H1 (cell line): ENCODE data around the gene CPNE4. TPM values are rescaled to one million over a fixed set of nuclear protein-coding genes. Genes with fewer than 3 reads are reported as not detected.

ENCODE experiments used
- CTCF ChIA-PET: fragments of 300-600 bp; sonication (Branson Sonifier 250); formaldehyde crosslinking; loops from one replicate; lab custom pipeline; 2021; ENCODE audit not compliant: partially characterized antibody; lab: Charles Lee
- POLR2A ChIA-PET: fragments of 300-600 bp; sonication (Branson Sonifier 250); formaldehyde crosslinking; loops from one replicate; lab custom pipeline; 2021; ENCODE audit warnings: inconsistent platforms; ENCODE audit not compliant: partially characterized antibody; lab: Charles Lee
- DNase-seq, 2 experiments: peaks; one replicate each; pipeline versions ENCODE4 v3.0.0 to v3.0.0-alpha.2; 2010 to 2022; ENCODE audit warnings: low spot score in 2 of 2, low read depth in 1 of 2, mixed read lengths in 1 of 2
- FAIRE-seq: peaks from 2 replicates; lab custom pipeline; 2011; peaks lifted over from hg19 to GRCh38; lab: Jason Lieb, UNC
- H2AFZ ChIP-seq: 2 replicates; pipeline ENCODE4 v1.8.1; 2012; ENCODE audit warnings: low read length, inconsistent platforms
- H2AK5ac ChIP-seq: 2 replicates; pipeline ENCODE4 v1.6.1; 2013; ENCODE audit warnings: low read depth, low read length
- H2BK120ac ChIP-seq: replicated peaks from 2 replicates; pipeline ENCODE3; 2013; ENCODE audit warnings: low read depth, low read length, inconsistent platforms
- H2BK12ac ChIP-seq: 2 replicates; pipeline ENCODE4 v1.6.1; 2013; ENCODE audit warnings: low read depth, low read length
- H2BK15ac ChIP-seq: 2 replicates; pipeline ENCODE4 v1.6.1; 2013; ENCODE audit warnings: low read length
- H2BK20ac ChIP-seq: 2 replicates; pipeline ENCODE4 v1.6.1; 2013; ENCODE audit warnings: low read length
- H2BK5ac ChIP-seq: 2 replicates; pipeline ENCODE4 v1.6.1; 2013; ENCODE audit warnings: low read depth, low read length
- H3K14ac ChIP-seq: 2 replicates; pipeline ENCODE4 v1.6.1; 2013; ENCODE audit warnings: inconsistent platforms; ENCODE audit not compliant: insufficient read length
- H3K18ac ChIP-seq: 2 replicates; pipeline ENCODE4 v1.6.1; 2013; ENCODE audit warnings: low read length; ENCODE audit errors: extremely low read depth
- H3K23ac ChIP-seq: 2 replicates; pipeline ENCODE4 v1.6.1; 2013; ENCODE audit warnings: inconsistent platforms; ENCODE audit not compliant: insufficient read length
- H3K23me2 ChIP-seq: 2 replicates; pipeline ENCODE4 v1.6.1; 2013; ENCODE audit warnings: low read depth, low read length
- H3K27ac ChIP-seq: 2 replicates; pipeline ENCODE4 v1.6.1; 2011; ENCODE audit warnings: low read depth, low read length, inconsistent platforms
- H3K27me3 ChIP-seq, 4 experiments: replicated peaks in 1 of 4; 1 replicate in 1 of 4; 2 replicates in 3 of 4; pipeline versions ENCODE4 v1.6.1 to v1.8.1; 2011 to 2013; ENCODE audit warnings: low read length in 3 of 4, mild to moderate bottlenecking in 3 of 4, inconsistent platforms in 2 of 4, mixed read lengths in 2 of 4, moderate library complexity in 1 of 4; ENCODE audit not compliant: control insufficient read depth in 3 of 4, insufficient read depth in 3 of 4; ENCODE audit errors: extremely low read depth in 1 of 4
- H3K36me3 ChIP-seq, 4 experiments: 2 replicates each; pipeline versions ENCODE4 v1.6.1 to v1.8.1; 2011 to 2013; ENCODE audit warnings: mild to moderate bottlenecking in 4 of 4, low read length in 3 of 4, moderate library complexity in 2 of 4, control low read depth in 1 of 4, inconsistent platforms in 1 of 4; ENCODE audit not compliant: insufficient read depth in 4 of 4, control insufficient read depth in 2 of 4
- H3K4ac ChIP-seq: replicated peaks from 2 replicates; pipeline ENCODE3; 2013; ENCODE audit warnings: low read length, low read depth, mixed read lengths, inconsistent platforms; ENCODE audit not compliant: insufficient read length
- H3K4me1 ChIP-seq, 4 experiments: replicated peaks in 1 of 4; 1 replicate in 1 of 4; 2 replicates in 3 of 4; pipeline versions ENCODE4 v1.6.1 to v1.8.1; 2011 to 2013; ENCODE audit warnings: low read length in 3 of 4, inconsistent platforms in 2 of 4, mixed read lengths in 1 of 4; ENCODE audit not compliant: insufficient read depth in 4 of 4, control insufficient read depth in 3 of 4
- H3K4me2 ChIP-seq, 2 experiments: 2 replicates each; pipeline versions ENCODE4 v1.6.1 to v1.8.1; 2011 to 2013; ENCODE audit warnings: low read depth in 2 of 2, low read length in 2 of 2, control low read depth in 1 of 2, inconsistent platforms in 1 of 2, mild to moderate bottlenecking in 1 of 2; ENCODE audit not compliant: insufficient read depth in 1 of 2
- H3K4me3 ChIP-seq, 4 experiments: fragments of 200-600, 300-600 bp in 1 of 4; sonication (generic), shearing (Covaris generic), sonication (Bioruptor Twin) in 1 of 4; 2 replicates each; pipeline versions ENCODE4 v1.5.1 to v1.8.1; 2011 to 2016; ENCODE audit warnings: low read length in 4 of 4, low read depth in 3 of 4, control low read depth in 2 of 4, inconsistent platforms in 2 of 4, mild to moderate bottlenecking in 2 of 4, mixed read lengths in 1 of 4, moderate library complexity in 1 of 4; ENCODE audit not compliant: insufficient read depth in 2 of 4; ENCODE audit errors: extremely low read depth in 1 of 4
- H3K56ac ChIP-seq: replicated peaks from 2 replicates; pipeline ENCODE3; 2013; ENCODE audit warnings: low read depth, mild to moderate bottlenecking, mixed read lengths, low read length, inconsistent platforms; ENCODE audit not compliant: insufficient read length
- H3K79me1 ChIP-seq: 2 replicates; pipeline ENCODE4 v1.6.1; 2013; ENCODE audit warnings: low read depth, low read length, control low read depth
- H3K79me2 ChIP-seq, 2 experiments: 2 replicates each; pipeline versions ENCODE4 v1.6.1 to v1.8.1; 2012 to 2013; ENCODE audit warnings: low read length in 2 of 2, mild to moderate bottlenecking in 2 of 2, inconsistent platforms in 1 of 2; ENCODE audit not compliant: insufficient read depth in 2 of 2, control insufficient read depth in 1 of 2
- H3K9ac ChIP-seq, 4 experiments: replicated peaks in 1 of 4; 1 replicate in 1 of 4; 2 replicates in 3 of 4; pipeline versions ENCODE4 v1.6.1 to v1.8.1; 2011 to 2013; ENCODE audit warnings: low read depth in 3 of 4, low read length in 3 of 4, control low read depth in 2 of 4, mild to moderate bottlenecking in 2 of 4, moderate library complexity in 2 of 4, inconsistent platforms in 1 of 4; ENCODE audit errors: extremely low read depth in 1 of 4
- H3K9me3 ChIP-seq, 2 experiments: 2 replicates each; pipeline versions ENCODE4 v1.6.1 to v1.8.1; 2012 to 2013; ENCODE audit warnings: mild to moderate bottlenecking in 2 of 2, moderate library complexity in 2 of 2, control low read depth in 1 of 2, inconsistent platforms in 1 of 2, low read depth in 1 of 2, low read length in 1 of 2, mixed read lengths in 1 of 2; ENCODE audit not compliant: insufficient read depth in 2 of 2
- H4K20me1 ChIP-seq, 2 experiments: replicated peaks in 1 of 2; 2 replicates each; pipeline versions ENCODE3 to v1.8.1; 2011 to 2013; ENCODE audit warnings: inconsistent platforms in 2 of 2, low read length in 2 of 2, mild to moderate bottlenecking in 1 of 2; ENCODE audit not compliant: insufficient read depth in 2 of 2, control insufficient read depth in 1 of 2
- H4K5ac ChIP-seq: 2 replicates; pipeline ENCODE4 v1.6.1; 2013; ENCODE audit warnings: low read length, low read depth, mixed read lengths, inconsistent platforms; ENCODE audit not compliant: insufficient read length
- H4K8ac ChIP-seq: 2 replicates; pipeline ENCODE4 v1.8.0; 2013; ENCODE audit warnings: mild to moderate bottlenecking, moderate library complexity, low read length, inconsistent platforms; ENCODE audit not compliant: insufficient read depth; ENCODE audit errors: extremely low read depth
- H4K91ac ChIP-seq: replicated peaks from 2 replicates; pipeline ENCODE3; 2013; ENCODE audit warnings: low read length, mixed read lengths, inconsistent platforms; ENCODE audit not compliant: insufficient read length
- ASH2L ChIP-seq: fragments of 200-600, 300-600 bp; sonication (generic); IDR thresholded peaks from one replicate; pipeline ENCODE4 v1.7.1; 2017; ENCODE audit warnings: low read length
- EZH2 ChIP-seq: fragments of 200-600 bp; sonication (generic); IDR thresholded peaks from 2 replicates; pipeline ENCODE4 v1.7.1; 2012; ENCODE audit warnings: low read depth, mild to moderate bottlenecking, moderate library complexity, low read length, inconsistent platforms; ENCODE audit not compliant: severe bottlenecking
- JUND ChIP-seq: IDR thresholded peaks from 2 replicates; pipeline ENCODE4 v1.6.1; 2011; ENCODE audit warnings: mild to moderate bottlenecking, improper control_type of control experiment, low read length
- KDM1A ChIP-seq: fragments of 200-600, 300-600 bp; sonication (generic); IDR thresholded peaks from 2 replicates; pipeline ENCODE4 v1.7.1; 2016; ENCODE audit warnings: mild to moderate bottlenecking, low read length, borderline replicate concordance
- MAFK ChIP-seq: IDR thresholded peaks from 2 replicates; pipeline ENCODE4 v1.6.1; 2012; ENCODE audit warnings: low read depth, mild to moderate bottlenecking, improper control_type of control experiment, low read length
- RNF2 ChIP-seq: fragments of 200-900, 300-1000 bp; sonication (generic); IDR thresholded peaks from 2 replicates; pipeline ENCODE4 v1.7.1; 2016; ENCODE audit warnings: borderline replicate concordance, low read depth, mild to moderate bottlenecking, antibody characterized with exemption, low read length; ENCODE audit not compliant: poor library complexity, severe bottlenecking; ENCODE audit errors: missing control alignments
- TCF12 ChIP-seq: IDR thresholded peaks from 2 replicates; pipeline ENCODE4 v1.6.1; 2011; ENCODE audit warnings: low read depth, mild to moderate bottlenecking, low read length
- WGBS, 2 experiments: shearing (Covaris generic) in 1 of 2; methylation state at CpG; one replicate each; pipeline versions ENCODE4 v1.1.6 to v1.1.7; 2013 to 2015; ENCODE audit warnings: low lambda C conversion rate in 2 of 2, mixed read lengths in 2 of 2, inconsistent platforms in 1 of 2, low coverage in 1 of 2, missing lambda C conversion rate in 1 of 2; ENCODE audit not compliant: insufficient replicate concordance in 2 of 2, insufficient coverage in 1 of 2, insufficient read length in 1 of 2; ENCODE audit errors: extremely low coverage in 1 of 2, missing lambda C conversion rate in 1 of 2; 5-methylcytosine and 5-hydroxymethylcytosine counted together
- polyA plus RNA-seq, 7 experiments: library from polyadenylated mRNA; depleted of rRNA in 3 of 7; stranded (reverse) in 5 of 7; unstranded in 2 of 7; fragments of >200 nt in 5 of 7; fragments of 200-250 nt in 2 of 7; gene quantifications; 1 replicate in 5 of 7; 2 replicates in 1 of 7; 4 replicates in 1 of 7; pipeline versions ENCODE4 v1.2.1 to v1.2.3, GENCODE V29; 2011 to 2013; ENCODE audit warnings: missing spikeins in 2 of 7, mixed read lengths in 2 of 7
- total RNA-seq: library from RNA; stranded (reverse); fragmentation: NEBNext Ultra II Directional; extraction: Animal tissue kit (Norgen Biotek cat#: 25700); gene quantifications from 2 replicates; pipeline ENCODE4 v1.2.1, GENCODE V29; 2021
- TF ChIP-seq, protein P1 (sequence below): IDR thresholded peaks from 2 replicates; pipeline ENCODE4 v1.6.1; 2011; ENCODE audit warnings: low read length, improper control_type of control experiment
- TF ChIP-seq, protein P2 (sequence below), 3 experiments: IDR thresholded peaks; 1 replicate in 2 of 3; 2 replicates in 1 of 3; pipeline versions ENCODE4 v1.5.1 to v1.6.1; 2011; ENCODE audit warnings: low read length in 3 of 3, mild to moderate bottlenecking in 3 of 3, inconsistent platforms in 2 of 3, low read depth in 1 of 3, moderate library complexity in 1 of 3; ENCODE audit not compliant: insufficient read depth in 1 of 3; ENCODE audit errors: control extremely low read depth in 1 of 3

Gene CPNE4
- total and polyA plus RNA-seq, 2 of the 8 experiments (the other 6 are each of a cell fraction or from before 2014, with no cell fraction given), result 0.82 to 3.8 TPM

DNA sequence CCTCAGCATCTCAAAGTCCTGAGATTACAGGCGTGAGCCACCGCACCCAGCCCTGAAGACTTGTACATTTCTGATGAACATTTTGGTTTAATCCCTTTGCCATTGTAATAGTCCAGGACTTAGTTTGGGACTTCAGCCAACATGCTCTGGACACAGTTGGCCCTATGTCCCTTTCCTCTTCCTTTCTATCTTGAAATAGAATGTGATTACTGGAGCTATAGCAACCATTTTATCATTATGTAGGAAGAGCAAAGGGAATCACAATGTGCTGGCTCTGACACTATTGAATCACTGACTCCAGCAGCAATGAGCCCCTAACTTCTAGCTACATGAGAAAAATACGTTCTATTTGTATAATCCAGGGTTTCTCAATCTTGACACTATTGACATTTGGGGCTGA is 497.3 kb downstream of the CPNE4 start:
- Histone ChIP-seq H3K4me1 (peaks cover 0 to 5% (median 3%) of the 10 kb centered on the region in 4 experiments; a peak in 3 of 7 replicates), H4K5ac (no peak overlapping the region), H3K4me2 (no peak overlapping the region), H2BK12ac (no peak overlapping the region), H2BK5ac (no peak overlapping the region), H3K9me3 (no peaks in the 10 kb centered on the region), H3K23ac (no peak overlapping the region), H4K8ac (no peak overlapping the region), H2AK5ac (no peak overlapping the region), H2BK15ac (no peak overlapping the region), H3K27me3 (no peaks in the 10 kb centered on the region), H3K27ac (no peak overlapping the region), H3K23me2 (0 out of 2 replicates have a peak, but pooled peaks cover 3% of the 10 kb centered on the region), H3K4me3 (no peak overlapping the region), H3K4ac (no peak overlapping the region), H2AFZ (no peak overlapping the region), H3K18ac (no peak overlapping the region), H3K9ac (no peak overlapping the region), H2BK20ac (no peak overlapping the region), H3K36me3 (no peaks in the 10 kb centered on the region), H3K79me1 (no peaks in the 10 kb centered on the region), H4K91ac (no peak overlapping the region), H3K79me2 (no peaks in the 10 kb centered on the region), H3K14ac (no peak overlapping the region), H4K20me1 (no peaks in the 10 kb centered on the region), H2BK120ac (no peak overlapping the region), H3K56ac (no peak overlapping the region)
- WGBS, 2 experiments, result 94% methylated on average over 3 of the region's 3 CpGs; no CpG with 5 or more reads in 1 of the 2 experiments
- FAIRE-seq (no peak), DNase-seq (no peak)
- ChIA-PET CTCF (interaction anchor here (4.6 kb wide), 1 partner anchor 12 kb away, joined by 39 read pairs; no protein-coding TSS in a partner anchor), POLR2A (no interaction called here)
- TF ChIP-seq TCF12 (no peak), MAFK (no peak), JUND (no peak), ASH2L (no peak), RNF2 (no peak), EZH2 (no peak), KDM1A (no peak)
- TF ChIP-seq, protein P1, sequence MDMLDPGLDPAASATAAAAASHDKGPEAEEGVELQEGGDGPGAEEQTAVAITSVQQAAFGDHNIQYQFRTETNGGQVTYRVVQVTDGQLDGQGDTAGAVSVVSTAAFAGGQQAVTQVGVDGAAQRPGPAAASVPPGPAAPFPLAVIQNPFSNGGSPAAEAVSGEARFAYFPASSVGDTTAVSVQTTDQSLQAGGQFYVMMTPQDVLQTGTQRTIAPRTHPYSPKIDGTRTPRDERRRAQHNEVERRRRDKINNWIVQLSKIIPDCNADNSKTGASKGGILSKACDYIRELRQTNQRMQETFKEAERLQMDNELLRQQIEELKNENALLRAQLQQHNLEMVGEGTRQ, result no peak
- TF ChIP-seq, protein P2, sequence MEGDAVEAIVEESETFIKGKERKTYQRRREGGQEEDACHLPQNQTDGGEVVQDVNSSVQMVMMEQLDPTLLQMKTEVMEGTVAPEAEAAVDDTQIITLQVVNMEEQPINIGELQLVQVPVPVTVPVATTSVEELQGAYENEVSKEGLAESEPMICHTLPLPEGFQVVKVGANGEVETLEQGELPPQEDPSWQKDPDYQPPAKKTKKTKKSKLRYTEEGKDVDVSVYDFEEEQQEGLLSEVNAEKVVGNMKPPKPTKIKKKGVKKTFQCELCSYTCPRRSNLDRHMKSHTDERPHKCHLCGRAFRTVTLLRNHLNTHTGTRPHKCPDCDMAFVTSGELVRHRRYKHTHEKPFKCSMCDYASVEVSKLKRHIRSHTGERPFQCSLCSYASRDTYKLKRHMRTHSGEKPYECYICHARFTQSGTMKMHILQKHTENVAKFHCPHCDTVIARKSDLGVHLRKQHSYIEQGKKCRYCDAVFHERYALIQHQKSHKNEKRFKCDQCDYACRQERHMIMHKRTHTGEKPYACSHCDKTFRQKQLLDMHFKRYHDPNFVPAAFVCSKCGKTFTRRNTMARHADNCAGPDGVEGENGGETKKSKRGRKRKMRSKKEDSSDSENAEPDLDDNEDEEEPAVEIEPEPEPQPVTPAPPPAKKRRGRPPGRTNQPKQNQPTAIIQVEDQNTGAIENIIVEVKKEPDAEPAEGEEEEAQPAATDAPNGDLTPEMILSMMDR (IDR thresholded peaks at IDR 0.05; ENCODE audit: control extremely low read depth in 1 of 3, insufficient read depth in 1 of 3, low read depth in 1 of 3, low read length in 3 of 3), result no peak
